Astrocyte of the spinal cord (primary cell): ENCODE measurements around the gene PPM1A.

ENCODE experiments used
- DNase-seq: peaks from one replicate; pipeline ENCODE4 v3.0.0; 2011; ENCODE audit warnings: low read depth, low spot score
- H3K4me3 ChIP-seq: 2 replicates; pipeline ENCODE4 v1.5.1; 2011; ENCODE audit warnings: low read depth, mild to moderate bottlenecking, low read length, moderate library complexity
- CTCF ChIP-seq: IDR thresholded peaks from 2 replicates; pipeline ENCODE4 v1.5.1; 2012; ENCODE audit warnings: low read depth, mild to moderate bottlenecking, low read length, inconsistent platforms
- in situ Hi-C: cut with HindIII; loops from 2 replicates; pipeline ENCODE4 v1.10.0; 2017; ENCODE audit warnings: low sequenced_read_pairs

The PPM1A gene

GRCh38 chr14:60210703-60211102 is 38.3 kb upstream of the PPM1A start:
- in situ Hi-C loops: no loop called here
- no peak for TF ChIP-seq CTCF
- H3K4me3 ChIP-seq: no peak overlapping the region
- DNase-seq: no peak

GRCh38 chr14:60211153-60211552 is 37.9 kb upstream of the PPM1A start:
- no peak for DNase-seq
- no peak overlapping the region for H3K4me3 ChIP-seq
- TF ChIP-seq CTCF: no peak
- in situ Hi-C loops: no loop called here

GRCh38 chr14:60212503-60213371 is 36.3 kb upstream of the PPM1A start:
- TF ChIP-seq CTCF: no peak
- in situ Hi-C loops: no loop called here

GRCh38 chr14:60214003-60214402 is 35.0 kb upstream of the PPM1A start:
- TF ChIP-seq CTCF: no peak
- in situ Hi-C loops: no loop called here
- no peak overlapping the region for H3K4me3 ChIP-seq
- no peak for DNase-seq

More at GRCh38 chr14:60212503-60213371, 36.3 kb upstream of the PPM1A start:
- H3K4me3 ChIP-seq: no peak overlapping the region
- no peak for DNase-seq

- in situ Hi-C loops: no loop called here
- TF ChIP-seq CTCF: no peak
- no peak for DNase-seq
- H3K4me3 ChIP-seq: no peak overlapping the region
Measured at GRCh38 chr14:60214415-60215126, 34.5 kb upstream of the PPM1A start.

GRCh38 chr14:60215127-60215444 is 33.9 kb upstream of the PPM1A start:
- no peak for DNase-seq
- H3K4me3 ChIP-seq: no peak overlapping the region
- in situ Hi-C loops: no loop called here
- no peak for TF ChIP-seq CTCF
